22Rv1 (cell line): ENCODE data around the gene ARMC10.
A peak's percentile ranks its signal among the peaks of the same experiment; 100 is the strongest.

Experiments used
- H3K27ac ChIP-seq: fragments of 450-650 bp; 2 replicates; pipeline ENCODE4 v1.5.1; 2017
- ZFX ChIP-seq: fragments of 450-650 bp; IDR thresholded peaks from 2 replicates; pipeline ENCODE4 v1.6.1; 2017; ENCODE audit warnings: antibody characterized with exemption, borderline replicate concordance
- TF ChIP-seq, protein P1 (sequence below): fragments of 450-650 bp; IDR thresholded peaks from 2 replicates; pipeline ENCODE4 v1.5.1; 2017; ENCODE audit warnings: mild to moderate bottlenecking

ARMC10 gene

DNA sequence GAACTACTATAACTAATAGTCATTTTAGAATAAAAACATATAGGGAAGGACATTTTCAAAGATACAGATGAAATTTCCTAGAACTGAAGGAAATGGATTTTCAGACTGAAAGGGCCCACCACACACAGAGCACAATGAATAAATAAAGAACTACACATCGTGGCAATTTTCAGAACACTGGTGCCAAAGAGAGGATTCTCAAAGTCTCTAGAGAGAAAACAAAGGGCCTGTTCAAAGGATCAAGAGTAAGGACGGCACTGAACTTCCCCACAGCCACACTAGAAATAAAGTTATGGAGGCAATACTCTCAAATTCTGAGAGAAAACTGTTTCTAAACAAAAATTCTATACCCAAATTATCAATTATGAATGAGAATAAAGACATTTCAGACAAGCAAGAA is 52.1 kb downstream of the ARMC10 start:
- H3K27ac ChIP-seq, result no peak overlapping the region
- TF ChIP-seq, protein P1, sequence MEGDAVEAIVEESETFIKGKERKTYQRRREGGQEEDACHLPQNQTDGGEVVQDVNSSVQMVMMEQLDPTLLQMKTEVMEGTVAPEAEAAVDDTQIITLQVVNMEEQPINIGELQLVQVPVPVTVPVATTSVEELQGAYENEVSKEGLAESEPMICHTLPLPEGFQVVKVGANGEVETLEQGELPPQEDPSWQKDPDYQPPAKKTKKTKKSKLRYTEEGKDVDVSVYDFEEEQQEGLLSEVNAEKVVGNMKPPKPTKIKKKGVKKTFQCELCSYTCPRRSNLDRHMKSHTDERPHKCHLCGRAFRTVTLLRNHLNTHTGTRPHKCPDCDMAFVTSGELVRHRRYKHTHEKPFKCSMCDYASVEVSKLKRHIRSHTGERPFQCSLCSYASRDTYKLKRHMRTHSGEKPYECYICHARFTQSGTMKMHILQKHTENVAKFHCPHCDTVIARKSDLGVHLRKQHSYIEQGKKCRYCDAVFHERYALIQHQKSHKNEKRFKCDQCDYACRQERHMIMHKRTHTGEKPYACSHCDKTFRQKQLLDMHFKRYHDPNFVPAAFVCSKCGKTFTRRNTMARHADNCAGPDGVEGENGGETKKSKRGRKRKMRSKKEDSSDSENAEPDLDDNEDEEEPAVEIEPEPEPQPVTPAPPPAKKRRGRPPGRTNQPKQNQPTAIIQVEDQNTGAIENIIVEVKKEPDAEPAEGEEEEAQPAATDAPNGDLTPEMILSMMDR, result no peak
- TF ChIP-seq ZFX, result no peak

DNA sequence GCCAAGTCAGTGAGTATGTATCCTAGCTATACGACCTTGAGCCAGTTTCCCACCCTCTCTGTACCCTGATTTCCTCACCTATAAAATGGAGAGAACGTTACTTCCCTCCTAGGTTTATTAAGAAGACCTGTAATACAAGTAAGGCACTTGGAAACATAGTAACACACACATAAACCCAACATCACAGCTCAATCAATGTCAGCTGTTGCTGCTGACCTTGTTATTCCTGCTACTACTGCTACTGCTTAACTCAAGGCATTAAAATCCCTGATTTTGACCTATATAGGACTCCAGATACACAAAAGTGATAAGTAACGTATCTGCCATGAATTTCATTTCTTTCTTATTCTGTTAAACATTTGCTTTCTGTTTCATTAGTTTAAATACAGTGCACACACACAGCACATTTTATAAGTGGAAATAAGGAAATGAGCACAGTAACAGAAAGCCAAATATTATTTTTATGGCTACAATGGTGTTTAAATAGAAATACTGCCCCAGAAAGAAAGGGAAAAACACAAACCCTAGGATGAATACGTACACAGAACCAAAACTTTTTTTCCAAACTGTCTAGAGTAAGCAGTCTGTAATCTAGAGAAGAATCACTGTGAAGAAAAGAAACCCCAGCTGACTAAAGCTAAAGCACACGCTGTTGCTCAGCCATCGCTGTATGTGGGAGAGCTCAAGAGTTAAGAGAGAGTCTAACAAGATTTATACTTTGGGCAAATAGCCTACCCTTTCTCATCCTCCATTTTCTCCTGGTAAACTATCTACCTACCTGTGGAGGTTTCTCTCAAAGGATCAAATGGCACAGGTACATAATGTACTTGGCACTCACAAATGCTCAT is 55.0 kb downstream of the ARMC10 start:
- TF ChIP-seq, protein P1, result no peak
- no peak for TF ChIP-seq ZFX
- peak overlapping the region; percentile 58 for H3K27ac ChIP-seq

DNA sequence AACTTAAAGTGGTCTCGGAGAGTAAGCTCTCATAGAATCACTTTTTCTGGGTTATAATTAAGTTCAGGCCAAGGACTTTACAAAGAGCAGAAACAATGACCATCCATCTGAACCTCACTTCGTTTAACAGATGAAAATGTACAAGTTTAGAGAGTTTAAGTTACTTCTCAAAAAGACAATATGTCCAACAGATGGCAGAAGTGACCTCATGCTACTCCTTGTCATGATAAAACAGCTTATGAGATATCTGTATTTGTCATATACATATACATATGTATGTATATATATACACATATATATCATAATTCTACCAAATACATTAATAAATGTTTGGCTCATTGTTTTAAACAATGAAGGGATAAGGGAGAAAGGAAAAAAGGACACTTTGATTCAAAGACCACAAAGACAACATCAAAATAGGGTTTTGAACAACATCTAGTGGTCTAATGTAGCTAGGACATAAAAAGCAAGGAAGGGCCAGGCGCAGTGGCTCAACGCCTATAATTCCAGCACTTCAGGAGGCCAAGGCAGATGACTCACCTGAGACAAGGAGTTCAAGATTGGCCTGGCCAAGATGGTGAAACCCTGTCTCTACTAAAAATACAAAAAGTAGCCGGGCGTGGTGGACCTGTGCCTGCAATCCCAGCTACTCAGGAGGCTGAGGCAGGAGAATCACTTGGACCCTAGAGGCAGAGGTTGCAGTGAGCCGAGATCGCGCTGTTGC is 56.1 kb downstream of the ARMC10 start:
- H3K27ac ChIP-seq, result peak overlapping the region; percentile 58
- TF ChIP-seq, protein P1, result no peak
- no peak for TF ChIP-seq ZFX

DNA sequence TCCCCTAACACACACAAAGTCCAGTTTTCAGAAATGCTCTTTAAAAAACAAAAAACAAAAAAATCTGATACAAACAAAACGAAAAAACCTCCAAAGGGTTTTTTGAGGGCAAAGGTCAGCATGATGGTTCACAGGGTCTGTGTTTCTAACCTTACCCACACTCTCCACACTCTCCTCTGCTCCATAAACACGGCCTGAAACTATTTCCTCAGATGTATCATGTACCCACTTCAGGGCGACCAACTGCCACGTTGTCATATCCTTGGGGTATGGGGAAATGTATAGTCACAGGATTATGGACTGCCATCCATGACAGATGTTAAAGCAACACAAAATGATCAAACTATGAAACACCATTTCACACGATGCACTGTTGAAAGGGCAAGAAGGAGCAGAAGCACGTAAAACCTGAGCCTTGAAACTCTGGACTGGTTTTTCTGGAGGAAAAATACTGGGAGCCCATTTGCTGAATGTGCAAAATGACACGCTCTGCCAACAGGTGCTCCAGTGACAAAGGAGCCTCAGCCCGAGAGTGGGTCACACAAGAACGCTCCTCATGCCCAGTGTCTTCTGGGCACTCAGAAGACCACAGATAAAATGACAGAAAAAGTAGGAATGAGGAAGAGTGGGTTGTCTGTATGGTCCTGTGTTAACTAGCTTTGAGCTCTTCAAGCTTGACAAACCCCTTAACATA is 58.2 kb downstream of the ARMC10 start:
- TF ChIP-seq, protein P1, result no peak
- TF ChIP-seq ZFX, result no peak
- H3K27ac ChIP-seq, result peak overlapping the region; percentile 10; the same call in 1 of the 2 replicates

DNA sequence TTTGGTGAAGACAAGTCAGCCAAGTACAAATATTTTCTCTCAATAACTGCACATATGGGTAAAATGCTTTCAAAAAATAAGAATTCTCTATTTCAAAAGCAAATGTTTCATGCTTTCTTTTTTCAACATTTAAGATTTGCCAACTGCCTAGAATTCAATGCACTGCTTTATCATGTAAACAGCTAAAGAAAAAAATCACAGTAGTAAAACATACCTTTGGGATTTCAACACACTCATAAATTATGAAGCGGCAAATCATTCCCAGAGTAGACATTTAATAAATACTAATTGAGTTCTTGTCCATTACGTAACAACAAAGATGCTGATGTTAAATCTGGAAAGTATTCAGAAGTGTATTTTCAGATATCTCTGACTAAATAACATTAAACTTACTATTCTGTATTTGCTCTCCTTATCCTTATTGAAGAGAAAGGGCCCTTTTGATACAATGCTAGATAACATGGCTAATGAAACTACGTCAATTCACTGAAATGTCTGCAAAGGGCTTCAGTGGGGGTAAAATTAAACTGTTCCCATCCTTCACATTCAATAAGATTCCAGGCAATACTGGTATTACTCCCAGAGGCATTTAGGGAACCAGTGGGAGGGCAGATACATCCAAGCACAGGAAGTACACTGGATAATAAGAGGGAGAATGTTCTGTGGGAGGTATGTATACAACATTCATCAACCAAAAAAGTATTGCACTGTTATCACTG is 60.1 kb downstream of the ARMC10 start:
- no peak for TF ChIP-seq ZFX
- TF ChIP-seq, protein P1, result no peak
- H3K27ac ChIP-seq, result no peak overlapping the region

DNA sequence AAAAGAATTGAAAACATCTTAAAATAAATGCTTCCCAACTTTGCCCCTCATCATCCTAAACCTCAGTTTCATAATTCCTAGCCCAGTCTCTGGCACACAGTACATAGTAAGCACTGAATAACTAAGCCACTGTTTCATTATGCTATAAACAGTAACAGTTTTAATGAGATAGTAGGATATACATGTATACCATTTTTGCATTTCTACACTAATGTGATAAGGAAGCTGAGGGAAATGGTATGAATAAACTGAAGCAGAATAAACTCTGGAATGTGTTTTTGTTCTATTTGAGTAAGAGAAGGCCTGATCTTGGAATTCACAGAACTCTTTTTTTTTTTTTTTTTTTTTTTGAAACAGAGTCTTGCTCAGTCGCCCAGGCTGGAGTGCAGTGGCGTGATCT is 65.1 kb downstream of the ARMC10 start:
- no peak for TF ChIP-seq ZFX
- TF ChIP-seq, protein P1, result no peak
- H3K27ac ChIP-seq, result no peak overlapping the region
